ENCODE results near the gene ANAPC13. TPM values are rescaled to one million over a fixed set of nuclear protein-coding genes. Genes with fewer than 3 reads are reported as not detected.

ANAPC13 gene
- total and polyA plus RNA-seq, 2 of the 13 experiments (the other 11 are each of a cell fraction or from before 2014, with no cell fraction given) = 48.7 to 69.1 TPM

- TF ChIP-seq, protein P1, sequence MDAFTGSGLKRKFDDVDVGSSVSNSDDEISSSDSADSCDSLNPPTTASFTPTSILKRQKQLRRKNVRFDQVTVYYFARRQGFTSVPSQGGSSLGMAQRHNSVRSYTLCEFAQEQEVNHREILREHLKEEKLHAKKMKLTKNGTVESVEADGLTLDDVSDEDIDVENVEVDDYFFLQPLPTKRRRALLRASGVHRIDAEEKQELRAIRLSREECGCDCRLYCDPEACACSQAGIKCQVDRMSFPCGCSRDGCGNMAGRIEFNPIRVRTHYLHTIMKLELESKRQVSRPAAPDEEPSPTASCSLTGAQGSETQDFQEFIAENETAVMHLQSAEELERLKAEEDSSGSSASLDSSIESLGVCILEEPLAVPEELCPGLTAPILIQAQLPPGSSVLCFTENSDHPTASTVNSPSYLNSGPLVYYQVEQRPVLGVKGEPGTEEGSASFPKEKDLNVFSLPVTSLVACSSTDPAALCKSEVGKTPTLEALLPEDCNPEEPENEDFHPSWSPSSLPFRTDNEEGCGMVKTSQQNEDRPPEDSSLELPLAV (CRISPR knock-in tag; conservative IDR thresholded peaks at IDR 0.05; ENCODE audit: low read depth) = no peak
- no peak for TF ChIP-seq ZMYM3 (CRISPR knock-in tag; IDR thresholded peaks at IDR 0.05)
- TF ChIP-seq ZFP36L1 (CRISPR knock-in tag; IDR thresholded peaks at IDR 0.05) = no peak
- TF ChIP-seq ATRX (CRISPR knock-in tag; IDR thresholded peaks at IDR 0.05; ENCODE audit: borderline replicate concordance) = no peak
- TF ChIP-seq ZSCAN29 (CRISPR knock-in tag; conservative IDR thresholded peaks at IDR 0.05) = 0 out of 2 replicates have a peak, but pooled peaks have one; percentile 9
- no peak for TF ChIP-seq YY1 (IDR thresholded peaks at IDR 0.05; ENCODE audit: insufficient read depth, insufficient replicate concordance, low read depth, low read length)
- no peak for TF ChIP-seq ERF (CRISPR knock-in tag; IDR thresholded peaks at IDR 0.05)
- peak; percentile 29 for TF ChIP-seq ZNF781 (CRISPR knock-in tag; IDR thresholded peaks at IDR 0.05; ENCODE audit: borderline replicate concordance, not compliant biosample characterization)
- no peak for TF ChIP-seq HMG20A (CRISPR knock-in tag; IDR thresholded peaks at IDR 0.05; ENCODE audit: borderline replicate concordance)
- TF ChIP-seq RARG (CRISPR knock-in tag; IDR thresholded peaks at IDR 0.05; ENCODE audit: low read depth) = 0 out of 2 replicates have a peak, but pooled peaks have one; percentile 2
- no peak for TF ChIP-seq ZNF12 (CRISPR knock-in tag; IDR thresholded peaks at IDR 0.05)
- TF ChIP-seq TOPORS (CRISPR knock-in tag; IDR thresholded peaks at IDR 0.05) = peak; percentile 5; the same call in 1 of the 2 replicates
- TF ChIP-seq SRF (IDR thresholded peaks at IDR 0.05; ENCODE audit: low read depth, low read length) = no peak
- peak; percentile 11 for TF ChIP-seq MED8 (CRISPR knock-in tag; IDR thresholded peaks at IDR 0.05; ENCODE audit: insufficient replicate concordance)
- TF ChIP-seq HNRNPUL1 (IDR thresholded peaks at IDR 0.05; ENCODE audit: low read depth, low read length) = no peak
- TF ChIP-seq, protein P2, sequence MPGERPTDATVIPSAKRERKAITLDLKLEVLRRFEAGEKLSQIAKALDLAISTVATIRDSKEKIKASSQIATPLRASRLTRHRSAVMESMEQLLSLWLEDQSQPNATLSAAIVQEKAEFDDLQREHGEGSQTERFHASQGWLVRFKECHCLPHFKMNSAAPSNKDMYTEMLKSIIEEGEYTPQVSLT (CRISPR knock-in tag; IDR thresholded peaks at IDR 0.05; ENCODE audit: borderline replicate concordance, low read depth) = no peak
- TF ChIP-seq, protein P3, sequence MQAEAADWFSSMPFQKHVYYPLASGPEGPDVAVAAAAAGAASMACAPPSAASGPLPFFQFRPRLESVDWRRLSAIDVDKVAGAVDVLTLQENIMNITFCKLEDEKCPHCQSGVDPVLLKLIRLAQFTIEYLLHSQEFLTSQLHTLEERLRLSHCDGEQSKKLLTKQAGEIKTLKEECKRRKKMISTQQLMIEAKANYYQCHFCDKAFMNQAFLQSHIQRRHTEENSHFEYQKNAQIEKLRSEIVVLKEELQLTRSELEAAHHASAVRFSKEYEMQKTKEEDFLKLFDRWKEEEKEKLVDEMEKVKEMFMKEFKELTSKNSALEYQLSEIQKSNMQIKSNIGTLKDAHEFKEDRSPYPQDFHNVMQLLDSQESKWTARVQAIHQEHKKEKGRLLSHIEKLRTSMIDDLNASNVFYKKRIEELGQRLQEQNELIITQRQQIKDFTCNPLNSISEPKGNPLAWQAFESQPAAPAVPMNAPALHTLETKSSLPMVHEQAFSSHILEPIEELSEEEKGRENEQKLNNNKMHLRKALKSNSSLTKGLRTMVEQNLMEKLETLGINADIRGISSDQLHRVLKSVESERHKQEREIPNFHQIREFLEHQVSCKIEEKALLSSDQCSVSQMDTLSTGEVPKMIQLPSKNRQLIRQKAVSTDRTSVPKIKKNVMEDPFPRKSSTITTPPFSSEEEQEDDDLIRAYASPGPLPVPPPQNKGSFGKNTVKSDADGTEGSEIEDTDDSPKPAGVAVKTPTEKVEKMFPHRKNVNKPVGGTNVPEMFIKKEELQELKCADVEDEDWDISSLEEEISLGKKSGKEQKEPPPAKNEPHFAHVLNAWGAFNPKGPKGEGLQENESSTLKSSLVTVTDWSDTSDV (CRISPR knock-in tag; IDR thresholded peaks at IDR 0.05) = peak; percentile 75; the same call in 1 of the 2 replicates
- TF ChIP-seq, protein P4, sequence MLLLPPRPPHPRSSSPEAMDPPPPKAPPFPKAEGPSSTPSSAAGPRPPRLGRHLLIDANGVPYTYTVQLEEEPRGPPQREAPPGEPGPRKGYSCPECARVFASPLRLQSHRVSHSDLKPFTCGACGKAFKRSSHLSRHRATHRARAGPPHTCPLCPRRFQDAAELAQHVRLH (CRISPR knock-in tag; IDR thresholded peaks at IDR 0.05; ENCODE audit: borderline replicate concordance, low read depth) = no peak
- TF ChIP-seq NFKB2 (CRISPR knock-in tag; IDR thresholded peaks at IDR 0.05; ENCODE audit: borderline replicate concordance) = no peak
- TF ChIP-seq SAFB2 (CRISPR knock-in tag; IDR thresholded peaks at IDR 0.05; ENCODE audit: borderline replicate concordance, low read depth) = no peak
- TF ChIP-seq SP5 (CRISPR knock-in tag; IDR thresholded peaks at IDR 0.05; ENCODE audit: borderline replicate concordance, low read depth) = no peak
These were observed 824 bp upstream of the ANAPC13 start (continued) for GRCh38 chr3:134486577-134487041.

Measured in HepG2 (cell line).